Adrenal gland (tissue), 5 donors: Measurements from ENCODE around the gene MDM1.

Source experiments
- POLR2A ChIP-seq, 2 donors: fragments of 450-650 bp; IDR thresholded peaks; one replicate each; pipeline ENCODE4 v1.6.1; 2017; ENCODE audit warnings: antibody characterized with exemption in 2 of 2, mild to moderate bottlenecking in 2 of 2, moderate library complexity in 1 of 2
- TF ChIP-seq, protein P1 (sequence below), 6 experiments: fragments of 450-650 bp in 4 of 6; fragments of 200-600 bp in 2 of 6; sonication (generic) in 1 of 6; IDR thresholded peaks; 1 replicate in 5 of 6; 2 replicates in 1 of 6; pipeline versions ENCODE4 v1.5.1 to v1.8.0; 2016 to 2021; ENCODE audit warnings: antibody characterized with exemption in 6 of 6, mild to moderate bottlenecking in 2 of 6, moderate library complexity in 1 of 6
- donor health status: DM: no; HTN: no; CAD: no.

DNA sequence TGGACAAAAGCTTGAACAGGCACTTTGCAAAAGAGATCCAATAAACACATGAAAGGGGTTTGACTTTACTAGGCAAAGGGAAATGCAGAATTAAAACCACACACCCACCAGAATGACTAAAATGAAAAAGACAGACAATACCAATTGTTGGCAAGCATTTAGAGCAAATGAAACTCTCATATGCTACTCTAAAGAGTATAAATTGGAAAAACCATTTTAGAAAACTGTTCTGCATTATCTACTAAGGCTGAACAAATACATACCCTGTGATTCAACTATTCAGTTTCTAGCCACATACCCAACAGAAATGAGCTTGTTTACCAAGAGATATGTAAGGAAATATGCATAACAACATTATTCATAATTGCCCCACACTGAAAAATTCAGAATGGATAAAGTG, 70.3 kb downstream of the MDM1 start:
- TF ChIP-seq POLR2A (IDR thresholded peaks at IDR 0.05) = no peak
- TF ChIP-seq, protein P1, sequence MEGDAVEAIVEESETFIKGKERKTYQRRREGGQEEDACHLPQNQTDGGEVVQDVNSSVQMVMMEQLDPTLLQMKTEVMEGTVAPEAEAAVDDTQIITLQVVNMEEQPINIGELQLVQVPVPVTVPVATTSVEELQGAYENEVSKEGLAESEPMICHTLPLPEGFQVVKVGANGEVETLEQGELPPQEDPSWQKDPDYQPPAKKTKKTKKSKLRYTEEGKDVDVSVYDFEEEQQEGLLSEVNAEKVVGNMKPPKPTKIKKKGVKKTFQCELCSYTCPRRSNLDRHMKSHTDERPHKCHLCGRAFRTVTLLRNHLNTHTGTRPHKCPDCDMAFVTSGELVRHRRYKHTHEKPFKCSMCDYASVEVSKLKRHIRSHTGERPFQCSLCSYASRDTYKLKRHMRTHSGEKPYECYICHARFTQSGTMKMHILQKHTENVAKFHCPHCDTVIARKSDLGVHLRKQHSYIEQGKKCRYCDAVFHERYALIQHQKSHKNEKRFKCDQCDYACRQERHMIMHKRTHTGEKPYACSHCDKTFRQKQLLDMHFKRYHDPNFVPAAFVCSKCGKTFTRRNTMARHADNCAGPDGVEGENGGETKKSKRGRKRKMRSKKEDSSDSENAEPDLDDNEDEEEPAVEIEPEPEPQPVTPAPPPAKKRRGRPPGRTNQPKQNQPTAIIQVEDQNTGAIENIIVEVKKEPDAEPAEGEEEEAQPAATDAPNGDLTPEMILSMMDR (IDR thresholded peaks at IDR 0.05) = no peak
